ENCODE results near the gene TNS1. TPM values are rescaled to one million over a fixed set of nuclear protein-coding genes. Genes with fewer than 3 reads are reported as not detected.

The TNS1 gene
- total RNA-seq, 1 donor from 2014 or later, result 0.24 TPM

GRCh38 chr2:217886091-217886490, 116.7 kb downstream of the TNS1 start:
- Histone ChIP-seq H3K4me1 (peaks cover 6% of the 10 kb centered on the region), H3K79me2 (ENCODE audit: low read depth) (no peaks in the 10 kb centered on the region), H4K20me1 (ENCODE audit: low read depth) (peaks cover 3% of the 10 kb centered on the region), H2AFZ (replicated peaks) (no peak overlapping the region), H3K27ac (no peak overlapping the region), H3K27me3 (peaks cover 14% of the 10 kb centered on the region), H3K36me3 (no peaks in the 10 kb centered on the region), H3K4me2 (no peak overlapping the region), H3F3A (ENCODE audit: low read depth) (no peaks in the 10 kb centered on the region), H3K9ac (no peak overlapping the region), H3K9me3 (ENCODE audit: low read depth) (no peaks in the 10 kb centered on the region), H3K4me3 (no peak overlapping the region)
- H3K36me3 Mint-ChIP-seq, result no peaks in the 10 kb centered on the region
- H3K4me3 Mint-ChIP-seq, result no peak overlapping the region
- H3K27me3 Mint-ChIP-seq (ENCODE audit: insufficient read depth, low read depth), result peaks cover 4% of the 10 kb centered on the region
- no peak overlapping the region for H3K27ac Mint-ChIP-seq
- TF ChIP-seq EZH2phosphoT487 (IDR thresholded peaks at IDR 0.05) (no peak), EZH2 (IDR thresholded peaks at IDR 0.05) (no peak)
- TF ChIP-seq, protein P1, sequence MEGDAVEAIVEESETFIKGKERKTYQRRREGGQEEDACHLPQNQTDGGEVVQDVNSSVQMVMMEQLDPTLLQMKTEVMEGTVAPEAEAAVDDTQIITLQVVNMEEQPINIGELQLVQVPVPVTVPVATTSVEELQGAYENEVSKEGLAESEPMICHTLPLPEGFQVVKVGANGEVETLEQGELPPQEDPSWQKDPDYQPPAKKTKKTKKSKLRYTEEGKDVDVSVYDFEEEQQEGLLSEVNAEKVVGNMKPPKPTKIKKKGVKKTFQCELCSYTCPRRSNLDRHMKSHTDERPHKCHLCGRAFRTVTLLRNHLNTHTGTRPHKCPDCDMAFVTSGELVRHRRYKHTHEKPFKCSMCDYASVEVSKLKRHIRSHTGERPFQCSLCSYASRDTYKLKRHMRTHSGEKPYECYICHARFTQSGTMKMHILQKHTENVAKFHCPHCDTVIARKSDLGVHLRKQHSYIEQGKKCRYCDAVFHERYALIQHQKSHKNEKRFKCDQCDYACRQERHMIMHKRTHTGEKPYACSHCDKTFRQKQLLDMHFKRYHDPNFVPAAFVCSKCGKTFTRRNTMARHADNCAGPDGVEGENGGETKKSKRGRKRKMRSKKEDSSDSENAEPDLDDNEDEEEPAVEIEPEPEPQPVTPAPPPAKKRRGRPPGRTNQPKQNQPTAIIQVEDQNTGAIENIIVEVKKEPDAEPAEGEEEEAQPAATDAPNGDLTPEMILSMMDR (IDR thresholded peaks at IDR 0.05), result no peak
- H3K4me1 Mint-ChIP-seq, result peaks cover 19% of the 10 kb centered on the region
- no peaks in the 10 kb centered on the region for H3K9me3 Mint-ChIP-seq
- DNase-seq (ENCODE audit: low spot score), result no peak

DNA sequence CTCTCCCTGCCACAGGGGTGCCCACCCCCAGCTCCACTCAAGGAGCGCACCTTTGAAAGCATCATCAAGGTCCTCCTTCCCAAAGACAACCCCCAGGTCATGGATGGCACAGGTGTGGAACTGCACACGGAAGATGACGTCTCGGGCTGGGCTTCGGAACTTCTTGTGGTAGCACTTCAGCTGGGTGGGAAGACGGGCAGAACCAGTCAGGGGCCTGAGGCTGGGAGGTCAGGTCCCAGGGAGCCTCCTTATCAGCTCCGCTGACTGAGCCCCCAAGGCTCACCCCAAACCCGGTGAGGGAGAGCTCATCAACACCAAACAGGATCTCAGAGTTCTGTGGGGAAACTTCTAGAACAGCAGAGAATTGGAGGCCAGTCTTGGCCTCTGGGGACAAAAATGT, 117.8 kb downstream of the TNS1 start:
- Histone ChIP-seq H3K27ac (no peak overlapping the region), H4K20me1 (ENCODE audit: low read depth) (peaks cover 9% of the 10 kb centered on the region), H3K4me3 (no peak overlapping the region), H3F3A (ENCODE audit: low read depth) (no peaks in the 10 kb centered on the region), H3K27me3 (peaks cover 14% of the 10 kb centered on the region), H2AFZ (replicated peaks) (no peak overlapping the region), H3K9ac (no peak overlapping the region), H3K4me1 (peaks cover 16% of the 10 kb centered on the region), H3K36me3 (no peaks in the 10 kb centered on the region), H3K9me3 (ENCODE audit: low read depth) (no peaks in the 10 kb centered on the region), H3K79me2 (ENCODE audit: low read depth) (no peaks in the 10 kb centered on the region), H3K4me2 (no peak overlapping the region)
- Mint-ChIP-seq H3K4me1 (peaks cover 21% of the 10 kb centered on the region), H3K27ac (no peak overlapping the region), H3K4me3 (no peak overlapping the region), H3K27me3 (ENCODE audit: insufficient read depth, low read depth) (peaks cover 8% of the 10 kb centered on the region), H3K36me3 (no peaks in the 10 kb centered on the region), H3K9me3 (no peaks in the 10 kb centered on the region)
- DNase-seq (ENCODE audit: low spot score), result no peak
- no peak for TF ChIP-seq EZH2 (IDR thresholded peaks at IDR 0.05)
- TF ChIP-seq, protein P1 (IDR thresholded peaks at IDR 0.05), result no peak
- no peak for TF ChIP-seq EZH2phosphoT487 (IDR thresholded peaks at IDR 0.05)

- peaks cover 21% of the 10 kb centered on the region for H3K4me1 ChIP-seq
- H3F3A ChIP-seq (ENCODE audit: low read depth), result no peaks in the 10 kb centered on the region
- H3K9ac ChIP-seq, result no peak overlapping the region
- H3K27me3 ChIP-seq, result peaks cover 13% of the 10 kb centered on the region
- H3K4me2 ChIP-seq, result peak overlapping the region; percentile 53
- no peaks in the 10 kb centered on the region for H3K79me2 ChIP-seq (ENCODE audit: low read depth)
- Mint-ChIP-seq H3K4me1 (peaks cover 24% of the 10 kb centered on the region), H3K27me3 (ENCODE audit: insufficient read depth, low read depth) (peaks cover 11% of the 10 kb centered on the region), H3K36me3 (no peaks in the 10 kb centered on the region), H3K9me3 (no peaks in the 10 kb centered on the region), H3K27ac (peak overlapping the region; percentile 22), H3K4me3 (no peak overlapping the region)
- H3K9me3 ChIP-seq (ENCODE audit: low read depth), result no peaks in the 10 kb centered on the region
- no peak overlapping the region for H3K4me3 ChIP-seq
- no peaks in the 10 kb centered on the region for H3K36me3 ChIP-seq
- H4K20me1 ChIP-seq (ENCODE audit: low read depth), result peaks cover 9% of the 10 kb centered on the region
- no peak overlapping the region for H3K27ac ChIP-seq
- TF ChIP-seq, protein P1 (IDR thresholded peaks at IDR 0.05), result no peak
- TF ChIP-seq EZH2 (IDR thresholded peaks at IDR 0.05), result no peak
- TF ChIP-seq EZH2phosphoT487 (IDR thresholded peaks at IDR 0.05), result no peak
- H2AFZ ChIP-seq (replicated peaks), result no peak overlapping the region
- peak; percentile 81 for DNase-seq (ENCODE audit: low spot score)
Observed at GRCh38 chr2:217880891-217881290, 121.9 kb downstream of the TNS1 start.
